GM12878 (cell line): ENCODE results near the gene RAB15.

Experiments used
- ATF7 ChIP-seq: fragments of 450-650 bp; IDR thresholded peaks from 2 replicates; pipeline ENCODE4 v1.6.1; 2016; ENCODE audit warnings: low read depth, mild to moderate bottlenecking
- CEBPB ChIP-seq, 2 experiments: fragments of 150-350 bp in 1 of 2; IDR thresholded peaks; 2 replicates each; pipeline ENCODE4 v1.6.1; 2012 to 2014; ENCODE audit warnings: low read depth in 2 of 2, low read length in 2 of 2, borderline replicate concordance in 1 of 2, inconsistent platforms in 1 of 2
- E2F4 ChIP-seq: IDR thresholded peaks from 2 replicates; pipeline ENCODE4 v1.6.1; 2012; ENCODE audit warnings: low read depth, low read length, improper control_type of control experiment
- EZH2 ChIP-seq: IDR thresholded peaks from 2 replicates; pipeline ENCODE4 v1.6.1; 2012; ENCODE audit warnings: low read depth, mild to moderate bottlenecking, control low read depth, inconsistent platforms, low read length, borderline replicate concordance; ENCODE audit not compliant: control insufficient read depth
- MXI1 ChIP-seq: fragments of 150-350 bp; IDR thresholded peaks from 2 replicates; pipeline ENCODE4 v1.6.1; 2011; ENCODE audit warnings: low read depth, mild to moderate bottlenecking, inconsistent platforms, low read length, improper control_type of control experiment

- no peak for TF ChIP-seq E2F4
- no peak for TF ChIP-seq MXI1
- TF ChIP-seq EZH2 = no peak
- no peak for TF ChIP-seq CEBPB (IDR thresholded peaks at IDR 0.05; ENCODE audit: borderline replicate concordance in 1 of 2, low read depth in 2 of 2, low read length in 2 of 2)
- TF ChIP-seq ATF7 = no peak
Observed at GRCh38 chr14:65000898-65001591, 28.9 kb upstream of the RAB15 start.
